Liver (tissue), 9 donors: ENCODE data around the gene CDH3. TPM values are rescaled to one million over a fixed set of nuclear protein-coding genes. Genes with fewer than 3 reads are reported as not detected.

Experiments used
- DNase-seq: peaks from one replicate; pipeline ENCODE4 v3.0.0-alpha.2; 2017; ENCODE audit warnings: low spot score
- H3K27ac ChIP-seq, 2 donors: one replicate each; pipeline ENCODE4 v1.7.0; 2013; ENCODE audit warnings: inconsistent platforms in 2 of 2, low read length in 2 of 2, control low read depth in 1 of 2, low read depth in 1 of 2, mild to moderate bottlenecking in 1 of 2
- H3K27me3 ChIP-seq, 4 donors: one replicate each; pipeline versions ENCODE4 v1.6.1 to v1.7.0; 2013; ENCODE audit warnings: low read length in 3 of 4, inconsistent platforms in 1 of 4, mild to moderate bottlenecking in 1 of 4, moderate library complexity in 1 of 4; ENCODE audit not compliant: control insufficient read depth in 4 of 4, insufficient read depth in 4 of 4
- H3K36me3 ChIP-seq, 4 donors: one replicate each; pipeline versions ENCODE4 v1.6.1 to v1.7.0; 2013; ENCODE audit warnings: low read length in 3 of 4, mild to moderate bottlenecking in 3 of 4, low read depth in 1 of 4, moderate library complexity in 1 of 4; ENCODE audit not compliant: control insufficient read depth in 4 of 4, insufficient read depth in 3 of 4
- H3K4me1 ChIP-seq, 4 donors: one replicate each; pipeline versions ENCODE4 v1.6.1 to v1.7.0; 2013; ENCODE audit warnings: low read length in 3 of 4, mild to moderate bottlenecking in 3 of 4, moderate library complexity in 1 of 4; ENCODE audit not compliant: control insufficient read depth in 4 of 4, insufficient read depth in 4 of 4
- H3K4me3 ChIP-seq, 3 donors: one replicate each; pipeline versions ENCODE4 v1.6.1 to v1.7.0; 2013; ENCODE audit warnings: low read length in 3 of 3, control low read depth in 1 of 3, low read depth in 1 of 3, mild to moderate bottlenecking in 1 of 3
- H3K9ac ChIP-seq, 2 donors: one replicate each; pipeline ENCODE4 v1.7.0; 2013; ENCODE audit warnings: low read length in 2 of 2, mild to moderate bottlenecking in 2 of 2, moderate library complexity in 2 of 2, control low read depth in 1 of 2, low read depth in 1 of 2
- H3K9me3 ChIP-seq, 4 donors: one replicate each; pipeline versions ENCODE4 v1.6.1 to v1.7.0; 2013; ENCODE audit warnings: low read length in 3 of 4; ENCODE audit not compliant: control insufficient read depth in 4 of 4
- EGR1 ChIP-seq, 2 donors: IDR thresholded peaks; 2 replicates each; pipeline ENCODE4 v1.6.1; 2016 to 2018; ENCODE audit warnings: antibody characterized with exemption in 2 of 2, low read depth in 2 of 2
- FOXA1 ChIP-seq: IDR thresholded peaks from 2 replicates; pipeline ENCODE4 v1.6.1; 2016; ENCODE audit warnings: antibody characterized with exemption
- FOXA2 ChIP-seq: IDR thresholded peaks from 2 replicates; pipeline ENCODE4 v1.6.1; 2016; ENCODE audit warnings: antibody characterized with exemption
- GABPA ChIP-seq, 2 donors: IDR thresholded peaks in 1 of 2; conservative IDR thresholded peaks in 1 of 2; 2 replicates each; pipeline ENCODE4 v1.6.1; 2016; ENCODE audit warnings: antibody characterized with exemption in 2 of 2, mild to moderate bottlenecking in 1 of 2, moderate library complexity in 1 of 2
- HNF4A ChIP-seq, 2 donors: conservative IDR thresholded peaks; 2 replicates each; pipeline ENCODE4 v1.6.1; 2016; ENCODE audit warnings: antibody characterized with exemption in 2 of 2, mild to moderate bottlenecking in 2 of 2
- HNF4G ChIP-seq: IDR thresholded peaks from 2 replicates; pipeline ENCODE4 v1.6.1; 2016; ENCODE audit warnings: antibody characterized with exemption
- JUND ChIP-seq, 2 donors: IDR thresholded peaks; 2 replicates each; pipeline ENCODE4 v1.6.1; 2016; ENCODE audit warnings: antibody characterized with exemption in 2 of 2
- NR2F2 ChIP-seq: IDR thresholded peaks from 2 replicates; pipeline ENCODE4 v1.6.1; 2016; ENCODE audit warnings: antibody characterized with exemption
- RAD21 ChIP-seq, 2 donors: IDR thresholded peaks; 2 replicates each; pipeline ENCODE4 v1.6.1; 2016; ENCODE audit warnings: antibody characterized with exemption in 2 of 2, mild to moderate bottlenecking in 2 of 2
- RXRA ChIP-seq, 2 donors: IDR thresholded peaks; 2 replicates each; pipeline ENCODE4 v1.6.1; 2017 to 2018; ENCODE audit warnings: antibody characterized with exemption in 2 of 2, mild to moderate bottlenecking in 1 of 2
- SP1 ChIP-seq: IDR thresholded peaks from 2 replicates; pipeline ENCODE4 v1.6.1; 2018; ENCODE audit warnings: antibody characterized with exemption, mild to moderate bottlenecking
- TAF1 ChIP-seq: conservative IDR thresholded peaks from 2 replicates; pipeline ENCODE4 v1.6.1; 2016; ENCODE audit warnings: antibody characterized with exemption, mild to moderate bottlenecking
- YY1 ChIP-seq: IDR thresholded peaks from 2 replicates; pipeline ENCODE4 v1.6.1; 2016; ENCODE audit warnings: antibody characterized with exemption, mild to moderate bottlenecking
- WGBS: extraction: QIAGEN DNeasy Blood & Tissue Kit; methylation state at CpG from one replicate; pipeline ENCODE4 v1.1.7; 2013; 5-methylcytosine and 5-hydroxymethylcytosine counted together
- polyA plus RNA-seq, 2 donors: library from polyadenylated mRNA; stranded (reverse) in 1 of 2; unstranded in 1 of 2; fragments of 200-250 nt in 1 of 2; fragments of >200 nt in 1 of 2; fragmentation: Nextera tagmentation in 1 of 2; extraction: Ambion mirVana in 1 of 2; gene quantifications; one replicate each; pipeline versions ENCODE4 v1.2.1 to v1.2.3, GENCODE V29; 2013 to 2015
- total RNA-seq, 2 donors: library from RNA; depleted of rRNA; stranded (reverse); fragments of >200 nt; gene quantifications; one replicate each; pipeline ENCODE4 v1.2.3, GENCODE V29; 2014
- TF ChIP-seq, protein P1 (sequence below): IDR thresholded peaks from 2 replicates; pipeline ENCODE4 v1.6.1; 2016; ENCODE audit warnings: antibody characterized with exemption
- TF ChIP-seq, protein P2 (sequence below): IDR thresholded peaks from 2 replicates; pipeline ENCODE4 v1.6.1; 2016; ENCODE audit warnings: antibody characterized with exemption
- TF ChIP-seq, protein P3 (sequence below): IDR thresholded peaks from 2 replicates; pipeline ENCODE4 v1.6.1; 2016; ENCODE audit warnings: antibody characterized with exemption
- TF ChIP-seq, protein P4 (sequence below): fragments of 150-350 bp; IDR thresholded peaks from 2 replicates; pipeline ENCODE4 v1.5.1; 2017; ENCODE audit warnings: improper control_type of control experiment, low read depth, low read length; ENCODE audit not compliant: missing input control
- TF ChIP-seq, protein P5 (sequence below): IDR thresholded peaks from 2 replicates; pipeline ENCODE4 v1.6.1; 2016; ENCODE audit warnings: antibody characterized with exemption, mild to moderate bottlenecking
- donor health status: healthy.
- donor health status: healthy.
- donor health status: healthy.
- donor health status: healthy.
- donor health status: healthy.

Gene CDH3
- total and polyA plus RNA-seq, 4 donors = 0.08 to 0.19 TPM; not detected in 2

DNA sequence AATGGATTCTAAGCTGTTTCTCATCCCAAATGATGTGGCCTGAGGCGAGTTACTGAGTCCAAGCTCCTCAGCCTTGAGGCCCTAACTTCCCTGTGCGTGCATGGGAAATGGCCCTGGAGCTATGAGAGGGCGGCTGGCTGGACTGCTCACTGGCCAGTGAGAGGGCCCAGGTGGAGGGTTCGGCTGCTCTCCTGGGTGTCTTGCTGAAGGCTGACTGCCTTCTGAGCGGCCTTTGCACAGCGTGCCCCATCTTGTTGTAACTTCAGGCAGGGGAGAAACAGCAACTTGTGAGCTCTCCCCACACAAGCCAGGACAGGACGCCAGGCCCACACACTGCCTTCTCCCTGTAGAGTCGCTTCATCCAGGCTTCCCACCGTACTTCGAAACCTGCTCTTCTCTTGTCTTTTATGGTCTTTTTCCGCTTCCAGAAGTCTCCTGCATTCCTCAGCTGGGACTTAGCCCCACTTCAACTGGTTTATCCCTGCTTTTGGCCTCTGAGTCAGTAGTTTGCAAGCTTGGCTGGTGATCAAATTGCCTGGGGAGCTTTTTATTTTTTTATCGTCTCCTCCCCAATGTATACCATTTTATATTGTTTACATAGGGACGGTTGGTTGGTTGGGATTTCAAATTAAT lies 13.3 kb downstream of the CDH3 start:
- Histone ChIP-seq H3K36me3 (no peaks in the 10 kb centered on the region), H3K9ac (no peak overlapping the region), H3K4me1 (no peaks in the 10 kb centered on the region), H3K27me3 (no peaks in the 10 kb centered on the region), H3K27ac (no peak overlapping the region), H3K4me3 (no peak overlapping the region), H3K9me3 (no peaks in the 10 kb centered on the region)
- WGBS = 83% methylated on average over 13 of the region's 13 CpGs
- DNase-seq = no peak
- TF ChIP-seq, protein P1, sequence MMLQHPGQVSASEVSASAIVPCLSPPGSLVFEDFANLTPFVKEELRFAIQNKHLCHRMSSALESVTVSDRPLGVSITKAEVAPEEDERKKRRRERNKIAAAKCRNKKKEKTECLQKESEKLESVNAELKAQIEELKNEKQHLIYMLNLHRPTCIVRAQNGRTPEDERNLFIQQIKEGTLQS = no peak
- no peak for TF ChIP-seq JUND (IDR thresholded peaks at IDR 0.05)
- TF ChIP-seq NR2F2 = no peak
- TF ChIP-seq HNF4G = no peak
- TF ChIP-seq, protein P2, sequence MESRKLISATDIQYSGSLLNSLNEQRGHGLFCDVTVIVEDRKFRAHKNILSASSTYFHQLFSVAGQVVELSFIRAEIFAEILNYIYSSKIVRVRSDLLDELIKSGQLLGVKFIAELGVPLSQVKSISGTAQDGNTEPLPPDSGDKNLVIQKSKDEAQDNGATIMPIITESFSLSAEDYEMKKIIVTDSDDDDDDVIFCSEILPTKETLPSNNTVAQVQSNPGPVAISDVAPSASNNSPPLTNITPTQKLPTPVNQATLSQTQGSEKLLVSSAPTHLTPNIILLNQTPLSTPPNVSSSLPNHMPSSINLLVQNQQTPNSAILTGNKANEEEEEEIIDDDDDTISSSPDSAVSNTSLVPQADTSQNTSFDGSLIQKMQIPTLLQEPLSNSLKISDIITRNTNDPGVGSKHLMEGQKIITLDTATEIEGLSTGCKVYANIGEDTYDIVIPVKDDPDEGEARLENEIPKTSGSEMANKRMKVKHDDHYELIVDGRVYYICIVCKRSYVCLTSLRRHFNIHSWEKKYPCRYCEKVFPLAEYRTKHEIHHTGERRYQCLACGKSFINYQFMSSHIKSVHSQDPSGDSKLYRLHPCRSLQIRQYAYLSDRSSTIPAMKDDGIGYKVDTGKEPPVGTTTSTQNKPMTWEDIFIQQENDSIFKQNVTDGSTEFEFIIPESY = no peak
- TF ChIP-seq YY1 = no peak
- no peak for TF ChIP-seq EGR1 (IDR thresholded peaks at IDR 0.05; ENCODE audit: low read depth in 2 of 2)
- no peak for TF ChIP-seq RXRA (IDR thresholded peaks at IDR 0.05)
- TF ChIP-seq TAF1 = no peak

DNA sequence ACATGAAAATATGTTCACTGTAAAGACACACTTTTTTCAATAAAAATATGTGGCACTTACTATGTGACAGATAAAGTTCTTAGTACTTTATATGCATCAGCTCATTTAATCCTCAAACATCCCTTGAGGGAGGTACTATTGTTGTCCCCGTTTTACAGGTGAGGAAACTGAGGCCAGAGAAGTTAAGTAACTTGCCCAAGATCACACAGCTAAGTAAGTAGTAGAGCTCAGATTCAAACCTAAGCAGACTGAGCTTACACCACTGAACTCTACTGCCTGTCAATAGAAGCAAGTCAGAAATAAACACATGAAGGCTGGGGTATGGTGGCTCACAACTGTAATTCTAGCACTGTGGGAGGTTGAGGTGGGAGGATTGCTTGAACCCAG lies 13.9 kb downstream of the CDH3 start:
- Histone ChIP-seq H3K27ac (no peak overlapping the region), H3K4me3 (no peak overlapping the region), H3K36me3 (no peaks in the 10 kb centered on the region), H3K27me3 (no peaks in the 10 kb centered on the region), H3K9ac (no peak overlapping the region), H3K9me3 (no peaks in the 10 kb centered on the region), H3K4me1 (no peaks in the 10 kb centered on the region)
- no peak for TF ChIP-seq HNF4A (conservative IDR thresholded peaks at IDR 0.05)
- no peak for TF ChIP-seq SP1
- no peak for TF ChIP-seq YY1
- TF ChIP-seq GABPA (IDR thresholded peaks at IDR 0.05 in 1 of 2, conservative IDR thresholded peaks at IDR 0.05 in 1 of 2) = no peak
- TF ChIP-seq JUND (IDR thresholded peaks at IDR 0.05) = no peak
- TF ChIP-seq TAF1 = no peak
- no peak for TF ChIP-seq NR2F2
- TF ChIP-seq, protein P1 = no peak
- no peak for TF ChIP-seq RXRA (IDR thresholded peaks at IDR 0.05)
- TF ChIP-seq, protein P3, sequence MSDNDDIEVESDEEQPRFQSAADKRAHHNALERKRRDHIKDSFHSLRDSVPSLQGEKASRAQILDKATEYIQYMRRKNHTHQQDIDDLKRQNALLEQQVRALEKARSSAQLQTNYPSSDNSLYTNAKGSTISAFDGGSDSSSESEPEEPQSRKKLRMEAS = no peak
- TF ChIP-seq, protein P4, sequence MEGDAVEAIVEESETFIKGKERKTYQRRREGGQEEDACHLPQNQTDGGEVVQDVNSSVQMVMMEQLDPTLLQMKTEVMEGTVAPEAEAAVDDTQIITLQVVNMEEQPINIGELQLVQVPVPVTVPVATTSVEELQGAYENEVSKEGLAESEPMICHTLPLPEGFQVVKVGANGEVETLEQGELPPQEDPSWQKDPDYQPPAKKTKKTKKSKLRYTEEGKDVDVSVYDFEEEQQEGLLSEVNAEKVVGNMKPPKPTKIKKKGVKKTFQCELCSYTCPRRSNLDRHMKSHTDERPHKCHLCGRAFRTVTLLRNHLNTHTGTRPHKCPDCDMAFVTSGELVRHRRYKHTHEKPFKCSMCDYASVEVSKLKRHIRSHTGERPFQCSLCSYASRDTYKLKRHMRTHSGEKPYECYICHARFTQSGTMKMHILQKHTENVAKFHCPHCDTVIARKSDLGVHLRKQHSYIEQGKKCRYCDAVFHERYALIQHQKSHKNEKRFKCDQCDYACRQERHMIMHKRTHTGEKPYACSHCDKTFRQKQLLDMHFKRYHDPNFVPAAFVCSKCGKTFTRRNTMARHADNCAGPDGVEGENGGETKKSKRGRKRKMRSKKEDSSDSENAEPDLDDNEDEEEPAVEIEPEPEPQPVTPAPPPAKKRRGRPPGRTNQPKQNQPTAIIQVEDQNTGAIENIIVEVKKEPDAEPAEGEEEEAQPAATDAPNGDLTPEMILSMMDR = no peak
- no peak for TF ChIP-seq HNF4G
- no peak for TF ChIP-seq EGR1 (IDR thresholded peaks at IDR 0.05; ENCODE audit: low read depth in 2 of 2)
- no peak for TF ChIP-seq RAD21 (IDR thresholded peaks at IDR 0.05)
- TF ChIP-seq FOXA2 = no peak
- no peak for TF ChIP-seq FOXA1
- TF ChIP-seq, protein P5, sequence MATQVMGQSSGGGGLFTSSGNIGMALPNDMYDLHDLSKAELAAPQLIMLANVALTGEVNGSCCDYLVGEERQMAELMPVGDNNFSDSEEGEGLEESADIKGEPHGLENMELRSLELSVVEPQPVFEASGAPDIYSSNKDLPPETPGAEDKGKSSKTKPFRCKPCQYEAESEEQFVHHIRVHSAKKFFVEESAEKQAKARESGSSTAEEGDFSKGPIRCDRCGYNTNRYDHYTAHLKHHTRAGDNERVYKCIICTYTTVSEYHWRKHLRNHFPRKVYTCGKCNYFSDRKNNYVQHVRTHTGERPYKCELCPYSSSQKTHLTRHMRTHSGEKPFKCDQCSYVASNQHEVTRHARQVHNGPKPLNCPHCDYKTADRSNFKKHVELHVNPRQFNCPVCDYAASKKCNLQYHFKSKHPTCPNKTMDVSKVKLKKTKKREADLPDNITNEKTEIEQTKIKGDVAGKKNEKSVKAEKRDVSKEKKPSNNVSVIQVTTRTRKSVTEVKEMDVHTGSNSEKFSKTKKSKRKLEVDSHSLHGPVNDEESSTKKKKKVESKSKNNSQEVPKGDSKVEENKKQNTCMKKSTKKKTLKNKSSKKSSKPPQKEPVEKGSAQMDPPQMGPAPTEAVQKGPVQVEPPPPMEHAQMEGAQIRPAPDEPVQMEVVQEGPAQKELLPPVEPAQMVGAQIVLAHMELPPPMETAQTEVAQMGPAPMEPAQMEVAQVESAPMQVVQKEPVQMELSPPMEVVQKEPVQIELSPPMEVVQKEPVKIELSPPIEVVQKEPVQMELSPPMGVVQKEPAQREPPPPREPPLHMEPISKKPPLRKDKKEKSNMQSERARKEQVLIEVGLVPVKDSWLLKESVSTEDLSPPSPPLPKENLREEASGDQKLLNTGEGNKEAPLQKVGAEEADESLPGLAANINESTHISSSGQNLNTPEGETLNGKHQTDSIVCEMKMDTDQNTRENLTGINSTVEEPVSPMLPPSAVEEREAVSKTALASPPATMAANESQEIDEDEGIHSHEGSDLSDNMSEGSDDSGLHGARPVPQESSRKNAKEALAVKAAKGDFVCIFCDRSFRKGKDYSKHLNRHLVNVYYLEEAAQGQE = no peak
- TF ChIP-seq, protein P2 = no peak
- DNase-seq = no peak
- WGBS = 48% methylated on average over 1 of the region's 1 CpG
